NCI-H446 treated with DMSO at 0.1 percent for 48 hours (cell line): ENCODE measurements around the gene HOXA3.

Source experiments
- DNase-seq: peaks from one replicate; lab custom pipeline; 2025; lab: John Stamatoyannopoulos, UW

The HOXA3 gene

DNA sequence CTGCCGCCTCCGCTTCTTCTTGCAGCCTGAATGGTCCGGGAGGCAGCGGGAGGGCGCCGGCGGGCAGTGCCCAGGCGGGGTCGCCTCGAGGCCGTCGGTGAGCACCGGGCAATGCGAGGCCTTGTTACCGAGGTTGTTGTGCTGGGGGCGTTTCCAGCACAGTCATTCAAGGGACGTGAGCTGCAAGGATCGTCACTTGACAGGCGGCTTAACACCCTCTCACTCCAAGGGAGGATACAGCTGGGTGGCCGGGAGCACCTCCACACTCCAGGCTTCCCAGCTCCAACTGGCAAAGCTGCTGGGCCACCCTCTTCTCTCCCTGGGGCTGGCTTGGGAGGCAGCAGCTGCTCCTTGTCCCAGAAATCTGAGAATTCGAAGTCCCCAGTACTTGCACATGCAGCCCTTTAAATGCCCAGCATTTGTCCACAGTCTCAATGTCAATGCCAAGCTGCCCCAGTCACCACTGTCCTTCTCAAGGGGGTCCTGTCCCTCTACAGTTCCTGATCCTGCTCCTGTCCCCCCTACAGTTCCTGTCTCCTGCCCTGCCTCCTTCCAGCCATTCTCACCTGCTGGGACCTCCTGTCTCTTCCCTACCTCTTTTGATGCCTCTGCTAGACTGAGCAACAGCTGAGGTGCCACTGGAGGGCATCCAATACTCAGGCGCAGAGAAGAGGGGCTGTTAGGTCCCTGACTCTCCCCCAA, 37.1 kb upstream of the HOXA3 start:
- no peak for DNase-seq

DNA sequence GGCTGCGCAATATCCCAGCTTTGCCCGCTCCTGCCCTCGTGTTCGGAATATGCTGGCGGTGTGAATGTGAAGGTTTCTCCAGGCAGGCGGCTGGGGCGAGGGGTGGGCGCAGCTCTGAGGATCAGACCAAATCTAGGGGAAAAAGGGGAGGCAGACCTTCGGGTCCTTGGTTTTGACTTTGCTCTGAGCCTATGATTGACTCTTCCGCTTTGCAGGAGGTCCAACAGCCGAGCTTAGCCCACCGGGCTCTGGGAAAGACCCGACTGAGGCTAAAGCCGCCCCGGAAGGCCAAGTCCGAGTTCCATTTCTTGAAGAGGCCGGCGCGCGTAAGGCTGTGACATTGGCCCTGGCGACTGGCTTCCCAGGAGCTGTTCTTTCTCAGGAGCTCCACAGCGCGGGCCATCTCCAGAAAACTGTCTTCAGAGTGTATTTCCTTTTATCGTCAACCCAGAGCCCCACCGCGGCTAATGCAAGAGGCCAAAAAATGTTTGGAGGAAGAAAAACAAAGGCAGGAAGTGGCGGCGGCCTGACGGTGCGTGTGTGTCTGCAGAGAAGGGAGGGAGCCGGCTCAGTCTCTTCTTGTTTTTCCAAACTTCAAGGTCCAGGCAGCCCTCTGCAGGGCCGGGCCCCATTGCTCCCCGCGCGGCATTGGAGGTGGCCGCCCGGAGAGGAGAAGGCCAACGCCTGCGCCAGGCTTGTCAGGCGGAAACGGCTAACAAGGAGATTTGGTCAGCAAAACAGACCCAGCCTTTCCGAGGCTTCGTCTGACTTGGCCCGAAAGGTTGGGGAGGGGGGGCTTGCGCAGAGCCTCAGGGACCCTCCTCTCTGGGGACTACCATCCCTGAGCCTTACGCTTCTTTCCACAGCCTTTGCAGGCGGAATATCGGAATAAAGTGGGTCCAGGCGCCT, 36.3 kb upstream of the HOXA3 start:
- DNase-seq = no peak

DNA sequence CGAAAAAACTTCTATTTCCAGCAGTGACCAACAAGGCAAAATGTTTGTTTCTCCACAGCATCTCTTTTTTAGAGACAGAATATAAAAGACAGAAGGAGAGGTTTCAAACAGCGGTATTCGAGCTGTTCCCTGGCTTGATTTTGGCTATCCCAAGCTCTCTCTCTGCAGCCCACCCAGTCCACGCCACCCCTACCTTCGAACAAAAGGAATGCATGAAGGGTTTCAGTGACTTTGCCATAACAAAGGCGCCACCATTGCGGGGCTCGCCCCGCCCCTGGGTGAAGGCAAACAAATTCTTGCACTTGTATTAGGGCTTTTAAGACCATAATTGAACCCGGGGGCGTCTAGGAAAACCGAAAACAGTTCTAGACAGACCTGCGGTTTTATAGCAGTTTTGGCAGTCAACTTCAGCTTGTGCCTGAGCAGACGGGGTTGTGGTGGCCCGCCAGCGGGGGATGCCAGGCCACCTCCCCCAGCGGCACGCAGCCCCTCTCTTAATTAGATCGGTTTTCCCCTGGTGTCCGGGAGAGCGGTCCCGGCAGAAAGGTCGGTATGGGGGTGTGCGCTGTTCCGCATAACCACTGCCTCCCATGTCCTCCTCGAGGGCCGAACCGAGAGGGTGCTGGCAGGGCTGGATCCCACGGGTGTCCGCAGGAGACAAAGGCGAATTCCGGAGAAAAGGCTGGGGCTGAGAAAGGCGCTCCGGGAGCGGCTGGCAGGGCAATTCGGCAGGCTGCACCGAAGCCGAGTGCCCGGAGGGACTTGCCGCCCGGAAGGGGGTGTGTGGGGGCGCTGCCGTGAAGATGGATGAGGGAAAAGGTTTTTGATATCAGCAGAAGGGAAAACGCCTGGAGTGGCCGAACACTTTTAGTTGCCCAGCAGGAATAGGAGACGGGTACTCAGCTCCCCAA, 35.3 kb upstream of the HOXA3 start:
- no peak for DNase-seq

DNA sequence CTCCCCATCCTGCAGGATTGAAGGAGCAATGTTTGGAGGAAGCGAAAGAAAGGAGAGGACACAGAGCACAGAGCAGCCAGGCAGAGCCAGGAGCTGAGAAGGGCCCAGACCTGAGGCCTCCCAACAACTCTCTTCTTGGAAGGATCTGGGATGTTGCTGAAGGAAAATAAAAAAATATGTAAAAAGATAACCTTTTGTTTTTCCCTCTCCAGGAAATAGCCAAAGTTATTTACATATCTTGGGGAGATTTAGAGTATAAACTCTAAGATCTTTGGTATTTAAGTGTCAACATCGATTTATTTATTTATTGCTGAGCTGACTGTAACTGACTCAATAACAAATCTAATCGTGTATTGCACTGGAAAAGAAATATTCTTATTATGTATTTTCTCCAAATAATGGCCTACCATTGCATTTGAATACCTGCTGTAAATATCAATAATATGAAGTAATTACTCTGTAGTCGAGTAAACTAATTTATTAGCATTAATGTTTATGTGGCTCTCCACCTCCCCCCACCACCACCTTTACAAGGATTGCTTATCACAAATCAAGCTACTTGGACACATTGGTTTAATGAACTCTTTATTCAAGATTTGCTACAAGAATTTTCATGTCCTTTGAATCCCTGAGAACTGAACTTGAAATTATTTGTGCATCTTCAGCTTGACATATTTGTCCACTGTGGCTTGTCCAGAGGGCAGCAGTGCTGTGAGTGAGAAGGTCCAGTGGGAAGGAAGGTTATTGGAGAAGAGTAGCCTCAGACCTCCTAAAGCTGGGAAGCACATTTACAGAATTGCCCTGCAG, 34.5 kb upstream of the HOXA3 start:
- DNase-seq = no peak

DNA sequence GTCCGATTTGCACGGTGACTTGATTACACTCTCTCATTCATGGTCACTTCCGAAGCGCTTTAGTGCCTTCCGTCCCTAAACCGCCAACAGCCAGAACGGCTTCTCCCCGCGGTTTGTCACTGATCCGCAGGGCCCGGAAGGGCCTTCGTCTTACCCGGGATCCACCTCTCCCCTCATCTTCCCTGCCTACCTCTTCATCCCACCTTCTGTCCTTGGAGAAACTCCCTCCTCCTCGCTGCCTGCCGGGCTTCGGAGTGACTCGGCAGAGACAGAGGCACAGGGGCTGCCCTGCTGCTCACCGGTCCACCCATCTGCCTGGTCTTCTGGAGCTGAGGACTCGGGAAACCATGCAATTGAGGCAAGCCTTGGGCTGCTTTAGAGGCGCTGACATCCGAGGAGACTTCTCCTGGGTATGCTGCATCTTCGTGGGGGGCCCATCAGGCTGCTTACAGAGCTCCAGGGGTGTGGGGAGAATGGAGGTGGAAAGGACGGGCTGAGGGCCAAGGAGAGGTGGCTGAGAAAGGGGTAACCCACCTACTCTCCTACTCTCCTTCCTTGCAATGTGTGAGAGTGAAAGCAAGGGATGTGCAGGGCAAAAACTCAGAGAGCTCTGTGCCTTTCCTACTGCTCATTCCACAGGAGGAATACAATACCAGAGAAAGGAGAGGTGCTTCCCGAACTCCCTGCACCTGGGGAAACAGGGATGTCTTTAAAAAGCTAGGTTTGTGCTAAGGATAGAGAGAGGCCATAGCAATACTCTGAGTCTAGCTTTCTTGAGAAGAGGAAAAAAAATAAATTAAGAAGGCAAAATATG, 33.7 kb upstream of the HOXA3 start:
- no peak for DNase-seq

DNA sequence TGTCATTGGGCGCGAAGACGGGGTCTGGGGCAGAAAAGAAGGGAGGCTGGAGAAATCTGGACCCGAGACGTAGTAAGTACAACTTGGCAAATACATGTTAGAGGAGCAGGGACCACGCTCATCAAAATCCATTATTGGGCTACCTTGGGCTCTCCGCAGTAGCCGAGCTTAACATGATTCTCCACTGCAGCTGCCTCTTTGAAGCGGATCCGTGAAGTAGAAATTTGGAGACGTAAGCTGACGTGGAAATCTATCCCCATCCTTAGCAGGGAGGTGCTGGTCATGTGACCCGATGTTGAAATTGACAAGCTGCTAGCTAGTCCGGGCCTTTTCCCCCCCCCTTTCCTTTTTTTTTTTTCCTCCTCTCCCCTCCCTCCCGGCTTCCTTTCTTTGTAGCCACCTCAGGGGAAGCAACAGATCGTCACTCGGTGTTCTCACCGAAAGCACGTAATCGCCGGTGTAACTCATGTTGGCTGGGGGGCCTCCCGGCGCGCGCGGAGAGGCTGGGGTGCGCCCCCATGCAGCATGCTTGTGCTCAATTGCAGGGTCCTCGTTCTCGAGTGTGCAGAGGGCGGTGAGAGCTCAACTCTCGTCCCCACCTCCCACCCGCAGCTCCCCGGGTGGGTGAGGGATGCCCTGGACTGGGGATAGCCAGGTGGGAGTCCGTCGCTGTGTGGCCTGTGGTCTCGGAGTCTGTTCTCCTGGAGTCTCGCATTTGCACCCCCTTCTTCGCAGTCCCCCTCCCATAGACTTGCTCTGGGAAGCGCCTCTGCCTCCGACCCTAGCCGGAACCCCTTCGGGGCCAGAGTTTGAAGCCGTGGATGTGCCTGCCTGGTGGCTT, 32.9 kb upstream of the HOXA3 start, which contains the start of gene HOXA11:
Gene HOXA11, minus strand, starts transcription at position 220 of the 841 bp plus-strand sequence. Its CDS starts 88 bp downstream, at position 132.
- DNase-seq = no peak

DNA sequence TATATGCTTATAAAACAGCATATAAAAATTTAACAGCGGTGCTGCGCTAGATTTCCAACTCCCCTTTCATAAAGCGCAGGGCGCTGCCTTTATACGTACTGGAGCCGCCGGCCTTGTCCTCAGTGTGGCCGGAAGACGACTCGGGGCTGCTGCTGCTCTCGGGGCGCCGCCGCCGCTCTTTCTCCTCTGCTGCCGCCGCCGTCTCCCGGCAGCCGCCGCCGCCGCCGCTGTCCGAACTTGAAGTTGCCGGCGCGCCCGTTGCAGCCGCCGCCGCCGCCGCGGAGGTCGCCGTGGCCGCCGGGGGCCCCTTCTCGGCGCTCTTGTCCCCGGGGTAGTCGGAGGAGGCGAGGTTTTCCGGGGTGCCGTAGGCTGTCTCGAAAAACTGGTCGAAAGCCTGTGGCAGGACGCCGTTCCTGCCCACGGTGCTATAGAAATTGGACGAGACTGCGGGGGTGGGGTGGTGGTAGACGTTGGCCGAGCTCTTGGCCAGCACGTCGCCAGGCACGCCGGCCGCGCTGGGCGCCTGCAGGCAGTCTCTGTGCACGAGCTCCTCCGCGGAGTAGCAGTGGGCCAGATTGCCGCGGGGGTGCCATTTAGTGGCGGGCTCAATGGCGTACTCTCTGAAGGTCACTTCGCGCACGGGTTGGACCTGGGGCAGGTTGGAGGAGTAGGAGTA, 32.1 kb upstream of the HOXA3 start:
- DNase-seq = no peak

DNA sequence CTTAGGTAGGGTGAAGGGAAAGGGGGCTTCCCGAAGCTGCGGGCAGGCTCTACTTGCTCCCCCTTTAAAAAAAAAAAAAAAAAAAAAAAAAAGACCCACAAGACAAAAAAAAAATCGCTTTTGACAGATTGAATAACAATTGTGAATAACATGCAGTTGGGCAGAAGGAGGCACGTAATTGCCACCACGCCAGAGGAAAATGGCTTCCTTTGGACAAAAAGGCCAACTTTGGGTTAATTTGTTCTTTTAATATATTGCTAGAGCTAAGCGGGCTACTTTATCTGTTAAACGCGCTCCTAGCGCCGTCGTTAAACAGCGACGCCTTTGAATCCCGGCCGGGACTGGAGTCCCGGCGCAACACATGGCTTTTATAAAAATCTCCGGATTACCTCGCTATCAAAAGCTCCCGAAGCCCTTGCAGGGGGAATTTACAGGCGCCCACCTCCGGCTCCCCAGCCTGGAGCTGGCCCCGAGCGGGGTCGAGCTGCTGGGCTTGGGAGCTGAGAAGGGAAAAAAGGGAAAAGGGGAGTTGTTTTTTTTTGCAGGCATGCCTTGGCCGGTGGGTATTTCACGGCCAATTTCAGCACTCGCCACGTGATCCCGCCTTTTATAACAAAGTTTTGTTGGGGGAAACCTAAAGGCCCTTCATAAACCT, 31.4 kb upstream of the HOXA3 start:
- DNase-seq = no peak

DNA sequence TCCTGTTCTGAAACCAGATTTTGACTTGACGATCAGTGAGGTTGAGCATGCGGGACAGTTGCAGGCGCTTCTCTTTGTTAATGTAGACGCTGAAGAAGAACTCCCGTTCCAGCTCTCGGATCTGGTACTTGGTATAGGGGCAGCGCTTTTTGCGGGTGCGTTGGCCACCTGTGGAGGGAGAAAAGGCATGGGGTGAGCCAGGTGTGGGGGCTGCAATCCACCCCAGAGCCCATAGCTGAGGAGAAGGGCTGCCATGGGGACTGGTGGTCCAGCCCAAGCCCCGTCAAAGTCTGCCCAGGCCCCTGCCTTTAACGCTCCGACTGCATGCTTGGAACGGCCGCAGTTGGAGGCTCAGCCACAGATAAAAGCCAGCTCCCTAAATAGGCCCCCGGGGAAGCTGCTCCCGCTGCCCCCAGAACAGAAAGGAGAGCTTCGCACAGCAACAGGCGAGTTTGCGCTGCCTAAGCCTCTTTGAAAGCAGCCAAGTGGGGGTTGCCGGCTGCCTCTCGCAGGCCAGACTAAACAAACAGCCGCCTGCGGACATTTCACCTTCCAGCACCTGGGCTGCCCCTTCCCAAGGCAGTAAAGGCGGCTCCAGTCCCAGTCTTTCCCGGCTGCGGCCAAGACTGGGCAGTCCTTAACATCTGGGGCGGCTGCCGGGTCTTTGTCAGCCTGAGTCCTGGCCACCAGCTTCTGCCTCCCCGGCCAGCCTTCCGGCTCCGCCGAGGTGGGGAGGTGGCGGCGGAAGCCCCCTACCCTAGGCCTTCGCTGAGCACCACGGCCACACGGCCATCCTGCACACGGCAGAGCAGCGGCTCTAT, 30.7 kb upstream of the HOXA3 start:
- DNase-seq = no peak

DNA sequence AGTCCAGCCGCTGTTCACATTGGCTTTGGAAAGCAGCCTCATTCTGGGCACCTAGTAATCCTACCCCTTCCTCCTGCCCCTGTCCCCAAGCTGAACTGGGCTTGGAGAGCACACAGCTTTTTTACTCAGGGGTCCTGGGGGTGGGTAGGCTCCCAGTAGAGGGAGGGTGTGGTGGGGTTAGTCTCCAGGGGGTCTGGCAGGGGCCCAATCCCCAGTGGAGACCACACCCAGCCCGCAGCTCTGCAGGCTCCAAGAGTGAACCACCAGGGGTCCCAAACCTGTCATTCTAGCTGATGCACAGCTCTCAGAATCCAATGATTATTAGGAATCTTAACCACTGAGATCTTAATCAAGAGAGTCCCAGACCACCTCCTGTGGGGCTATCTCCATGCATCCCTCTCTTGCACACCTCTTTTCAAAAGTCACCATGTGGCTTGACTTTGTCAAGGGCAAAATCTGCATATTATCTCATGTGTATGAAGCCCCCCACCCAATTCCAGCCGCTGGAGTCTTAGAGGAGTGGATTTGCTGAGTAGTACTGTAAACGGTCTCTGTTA, 30.0 kb upstream of the HOXA3 start:
- no peak for DNase-seq

DNA sequence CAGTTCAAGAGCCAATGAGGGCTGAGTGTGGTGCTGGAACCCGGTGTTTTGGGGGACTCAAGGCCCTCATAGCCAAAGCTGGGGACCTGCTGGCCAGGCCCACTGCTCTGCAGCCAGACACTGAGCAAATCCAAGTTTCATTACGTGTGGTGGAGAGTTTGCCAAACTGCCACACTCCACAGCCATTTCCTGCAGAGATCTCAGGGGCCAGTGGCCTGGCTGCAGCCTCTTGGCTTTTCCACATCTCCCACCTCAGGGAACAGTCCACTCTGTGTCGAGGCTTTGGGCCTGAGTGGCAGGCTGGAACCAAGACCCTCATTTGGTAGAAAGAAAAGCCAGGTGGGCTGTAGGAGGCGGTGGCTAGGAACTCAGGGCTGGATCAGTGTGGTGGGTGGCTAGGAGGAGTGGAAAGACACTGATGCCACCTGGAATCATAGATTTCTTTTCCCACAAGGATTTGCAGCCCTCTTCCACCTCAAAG, 29.5 kb upstream of the HOXA3 start:
- DNase-seq = no peak

DNA sequence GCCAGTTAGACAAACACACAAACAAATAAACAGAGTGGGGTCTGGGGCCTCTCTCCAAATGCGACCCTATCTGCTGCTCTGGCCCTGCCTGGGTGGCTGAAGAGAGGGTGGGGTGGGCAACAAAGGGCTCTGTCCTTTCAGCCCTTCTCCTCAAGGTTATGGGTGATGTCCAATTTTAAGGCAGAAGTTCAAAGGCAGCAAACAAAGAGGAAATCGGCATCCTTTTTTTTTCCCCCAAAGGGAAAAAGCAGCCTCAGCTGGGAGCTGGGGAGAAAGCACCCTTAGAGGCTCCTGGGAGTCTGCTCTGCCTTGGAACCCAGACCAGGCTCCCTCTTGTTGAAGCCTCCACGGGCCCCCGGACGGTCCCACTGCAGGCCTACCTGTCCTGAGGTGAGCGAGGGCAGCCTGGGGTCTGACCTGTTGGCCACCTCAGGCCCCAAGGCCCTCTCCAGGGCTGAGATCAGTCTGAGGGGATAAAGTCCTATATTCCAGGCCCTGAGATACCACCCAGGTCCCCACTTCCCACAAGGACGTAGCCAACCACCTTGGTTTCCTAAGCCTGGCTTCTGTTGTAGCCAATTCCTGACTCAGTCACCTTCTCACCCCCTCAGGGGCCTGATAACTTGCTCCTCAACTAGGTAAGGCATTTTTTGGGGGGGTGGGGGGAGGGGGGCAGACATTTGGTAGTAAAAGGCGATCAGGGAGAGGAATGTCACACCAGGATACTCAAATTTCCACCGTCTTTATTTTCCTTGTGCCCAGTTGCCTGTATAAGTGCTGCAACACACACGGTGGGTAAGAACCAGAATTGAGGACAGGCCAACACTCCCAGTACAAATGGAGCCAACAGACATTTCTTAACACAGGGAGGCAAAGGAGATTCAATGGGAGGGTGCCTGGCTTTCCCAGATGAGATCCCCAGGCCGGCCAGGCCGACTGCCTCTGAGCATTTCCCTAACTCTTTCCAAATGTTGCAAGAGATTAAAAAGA, 28.3 kb upstream of the HOXA3 start:
- DNase-seq = no peak

DNA sequence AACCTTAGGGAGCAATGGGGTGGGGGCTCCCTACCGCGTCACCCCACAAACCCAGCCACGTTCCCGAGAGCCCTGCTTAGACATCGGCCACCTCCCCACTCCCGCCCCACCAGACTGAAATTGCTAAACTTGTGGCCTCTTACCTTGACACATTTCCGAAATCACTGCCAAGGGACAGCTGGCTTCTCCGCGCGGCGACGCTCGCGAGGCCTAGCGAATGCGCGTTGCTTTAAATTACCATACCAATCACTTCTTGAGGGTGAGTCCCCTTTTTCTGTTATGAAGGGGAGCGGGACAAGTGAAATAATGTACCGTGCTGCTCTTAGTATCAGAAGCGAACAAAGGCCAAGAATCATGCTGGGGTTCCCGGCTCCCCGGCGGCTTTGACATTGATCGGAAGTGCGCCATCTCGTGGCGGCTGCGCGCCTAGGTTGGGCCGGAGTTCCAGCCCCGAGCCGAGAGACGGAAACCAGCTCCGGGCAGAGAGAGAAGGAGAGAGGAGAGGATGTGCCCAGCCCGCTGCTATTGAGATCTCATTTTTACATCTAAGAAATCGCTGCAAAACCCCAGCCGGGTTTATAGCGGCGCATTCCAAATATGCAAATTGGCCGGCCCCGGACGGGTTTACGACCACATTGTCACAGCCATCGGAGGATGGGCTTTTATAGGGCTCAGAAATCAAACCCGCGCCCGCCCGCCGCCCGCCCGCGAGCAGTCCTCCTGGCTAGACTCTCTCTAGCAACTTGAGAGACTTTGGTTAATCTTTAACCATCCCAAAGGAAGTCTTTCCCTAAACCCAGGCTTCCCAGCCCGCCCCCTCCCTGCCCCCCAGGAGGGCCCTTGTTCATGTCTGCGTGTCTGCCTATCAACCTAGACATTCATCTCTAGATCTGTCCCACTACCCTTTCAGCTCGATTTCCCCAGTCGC, 27.4 kb upstream of the HOXA3 start:
- DNase-seq = peak; percentile 53

DNA sequence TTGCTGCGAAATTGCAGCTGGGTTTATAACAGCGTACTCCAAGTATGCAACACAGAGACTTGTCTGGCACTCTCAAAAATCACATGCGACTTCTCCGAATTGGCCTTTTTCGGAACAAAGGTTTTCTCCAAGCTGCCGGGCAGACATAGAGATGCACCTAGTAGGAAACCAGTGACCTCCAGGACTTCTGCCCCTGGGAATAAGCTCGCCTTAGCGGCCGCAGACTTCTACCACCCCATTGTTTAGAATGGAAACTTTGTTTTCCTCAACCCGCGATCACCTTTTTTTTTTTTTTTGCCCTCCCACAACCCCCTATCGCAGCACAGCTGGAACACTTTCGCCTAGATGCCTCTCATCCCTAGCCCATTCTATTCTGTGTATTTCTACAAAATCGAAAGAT, 26.6 kb upstream of the HOXA3 start:
- DNase-seq = no peak

DNA sequence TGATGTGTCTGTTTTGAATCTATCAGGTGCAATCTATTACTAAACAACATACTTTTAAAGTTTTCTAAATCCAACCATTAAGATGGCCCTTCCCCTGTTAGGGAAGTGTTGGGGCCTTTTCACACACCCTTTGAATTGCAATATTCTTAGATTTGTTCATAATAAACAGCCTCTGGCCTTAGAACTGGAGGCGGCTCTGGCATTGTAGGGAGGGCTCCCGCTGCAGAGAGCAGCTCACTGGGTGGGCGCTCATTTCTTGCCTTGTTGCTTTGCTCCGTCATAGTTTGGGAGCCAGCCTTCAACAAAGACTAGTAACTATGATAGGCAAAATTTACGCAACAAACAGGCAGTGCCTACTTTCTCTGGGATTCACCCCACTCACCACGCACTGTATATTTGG, 26.0 kb upstream of the HOXA3 start:
- DNase-seq = peak; percentile 30
